GM19043 (cell line): ENCODE data around the gene SIVA1.

Experiments
- ATAC-seq: cut with Tn5 transposase; IDR thresholded peaks from one replicate; pipeline ENCODE4 v1.9.1; 2021; ENCODE audit warnings: low read depth; ENCODE audit not compliant: unreplicated experiment

Gene SIVA1

GRCh38 chr14:104769324-104770071, 16.6 kb downstream of the SIVA1 start:
- ATAC-seq, result no peak

GRCh38 chr14:104770072-104770579, 17.2 kb downstream of the SIVA1 start:
- ATAC-seq, result no peak

DNA sequence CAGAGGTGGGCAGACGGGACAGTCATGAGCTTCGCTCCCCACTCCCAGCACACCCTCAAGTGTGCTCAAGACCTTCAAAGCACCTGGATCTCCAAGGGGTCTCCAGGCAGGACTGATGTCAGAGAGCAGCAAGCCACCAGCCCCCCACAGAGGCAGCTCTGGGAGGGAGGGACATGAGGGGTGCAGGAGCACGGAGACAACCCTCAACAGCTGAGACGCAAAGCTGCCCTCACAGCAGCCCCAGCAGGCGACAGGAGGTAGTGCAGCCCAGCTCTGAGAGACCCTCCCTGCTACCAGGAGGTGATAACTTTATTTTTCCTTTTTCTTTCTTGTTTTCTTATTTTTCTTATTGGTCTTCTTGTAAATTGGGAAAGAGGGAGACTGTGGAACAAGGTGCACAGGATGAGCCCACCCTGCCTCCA, 17.9 kb downstream of the SIVA1 start:
- ATAC-seq, result no peak

GRCh38 chr14:104771374-104771773, 18.4 kb downstream of the SIVA1 start:
- no peak for ATAC-seq

- ATAC-seq, result no peak
Measured at GRCh38 chr14:104771918-104772706, 19.2 kb downstream of the SIVA1 start.

GRCh38 chr14:104772707-104773504, 20.0 kb downstream of the SIVA1 start:
- no peak for ATAC-seq

GRCh38 chr14:104773505-104774452, 20.8 kb downstream of the SIVA1 start:
- no peak for ATAC-seq

DNA sequence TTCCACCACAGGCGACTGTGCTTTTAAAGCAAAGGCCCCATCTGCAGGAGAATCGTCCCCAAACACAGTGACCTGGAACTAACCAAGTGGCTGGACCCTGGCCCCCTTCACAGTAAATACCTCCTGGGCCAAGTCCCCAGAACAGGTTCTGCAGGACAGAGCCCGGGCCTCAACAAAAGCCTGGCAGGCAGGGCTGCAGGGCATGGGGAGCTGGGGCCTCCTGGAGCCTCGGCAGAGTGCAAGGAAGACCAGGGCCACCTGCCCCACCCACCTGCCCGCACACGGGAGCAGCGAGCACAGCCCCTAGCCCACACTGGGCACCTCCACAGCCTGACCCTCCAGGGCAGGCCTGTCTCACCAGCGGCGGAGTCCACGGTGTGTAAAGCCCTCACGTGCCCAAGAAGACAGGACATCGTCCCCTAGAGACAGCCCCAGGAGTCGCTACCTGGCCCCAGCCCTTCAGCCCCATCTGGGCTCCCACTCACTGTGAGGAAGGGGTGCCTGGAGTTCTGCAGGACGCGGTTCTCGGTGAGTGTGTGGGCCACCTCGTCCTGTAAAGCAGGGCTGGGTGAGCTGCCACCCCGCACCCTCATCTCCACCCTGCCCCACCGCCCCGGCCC, 21.6 kb downstream of the SIVA1 start:
- no peak for ATAC-seq

- no peak for ATAC-seq
Measured at GRCh38 chr14:104775073-104775489, 22.1 kb downstream of the SIVA1 start.

DNA sequence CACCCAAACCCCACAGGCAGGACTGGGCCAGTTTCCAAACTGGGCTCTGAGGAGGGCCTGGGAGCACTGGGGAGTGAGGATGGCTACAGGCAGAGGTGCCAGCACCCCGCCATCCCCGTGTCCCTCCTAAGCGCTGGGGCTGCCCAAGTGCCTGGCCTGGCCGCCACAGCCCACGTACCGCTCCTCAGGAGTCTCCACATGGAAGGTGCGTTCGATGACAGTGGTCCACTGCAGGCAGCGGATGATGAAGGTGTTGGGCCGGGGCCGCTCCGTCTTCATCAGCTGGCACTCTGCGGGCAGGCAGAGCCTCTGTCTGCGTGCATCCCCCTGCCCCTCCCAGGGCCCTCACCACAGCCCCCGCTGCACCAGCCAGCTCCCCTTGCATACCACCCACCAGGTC, 23.5 kb downstream of the SIVA1 start:
- ATAC-seq, result no peak

DNA sequence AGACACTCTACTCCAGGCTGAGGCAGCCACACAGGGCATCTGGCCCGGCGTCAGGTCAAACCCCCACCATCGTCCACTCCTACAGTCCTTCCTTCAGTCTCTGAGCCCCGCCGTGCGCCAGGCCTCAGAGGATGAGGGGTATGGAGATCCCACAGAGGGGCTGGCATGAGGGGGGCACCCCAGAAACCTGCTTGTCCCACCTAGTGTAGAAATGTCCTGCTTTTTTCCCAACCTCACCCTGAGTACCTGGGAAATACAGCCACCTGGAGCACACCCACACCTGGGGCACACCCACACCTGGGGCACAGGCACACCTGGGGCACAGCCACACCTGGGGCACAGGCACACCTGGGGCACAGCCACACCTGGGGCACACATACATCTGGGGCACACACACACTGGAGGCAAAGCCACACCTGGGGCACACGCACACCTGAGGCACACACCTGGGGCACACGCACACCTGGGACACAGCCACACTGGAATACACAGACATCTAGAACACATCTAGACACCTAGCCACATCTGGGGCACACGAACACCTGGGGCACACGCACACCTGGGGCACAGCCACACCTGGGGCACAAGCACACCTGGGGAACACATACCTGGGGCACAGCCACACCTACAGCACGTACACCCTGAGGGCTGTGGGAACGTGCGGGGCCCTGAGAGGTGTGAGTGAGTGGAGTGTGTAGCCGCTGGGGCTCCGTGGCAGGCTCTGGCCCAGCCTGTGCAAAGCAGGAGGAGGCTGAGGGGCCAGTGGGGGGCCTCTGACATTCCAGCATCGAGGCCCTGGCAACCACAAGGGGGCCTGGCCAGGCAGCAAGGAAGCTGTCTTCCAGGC, 24.2 kb downstream of the SIVA1 start:
- no peak for ATAC-seq

DNA sequence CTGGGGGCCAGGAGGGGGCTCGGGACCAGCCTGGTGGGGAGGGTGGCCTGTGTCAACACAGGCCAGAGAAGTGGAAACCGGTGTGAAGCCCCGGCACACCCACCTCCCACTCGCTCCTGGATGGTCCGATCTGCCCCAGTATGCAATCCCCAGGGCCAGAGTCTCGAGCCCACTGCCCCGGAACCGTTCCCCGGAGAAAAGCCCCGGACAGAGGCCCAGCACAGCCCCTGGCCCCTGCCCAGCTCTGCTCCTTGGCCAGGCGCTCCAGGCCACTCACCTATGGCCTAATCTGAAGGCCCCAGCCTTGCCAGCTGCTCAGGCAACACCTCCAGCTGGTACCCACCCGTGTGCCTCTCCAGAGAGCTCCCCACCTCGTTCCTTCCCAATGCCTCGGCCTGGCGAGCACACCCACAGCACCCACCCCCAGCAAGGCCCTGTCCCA, 24.9 kb downstream of the SIVA1 start:
- no peak for ATAC-seq

- no peak for ATAC-seq
Measured at GRCh38 chr14:104778694-104779331, 25.9 kb downstream of the SIVA1 start.

DNA sequence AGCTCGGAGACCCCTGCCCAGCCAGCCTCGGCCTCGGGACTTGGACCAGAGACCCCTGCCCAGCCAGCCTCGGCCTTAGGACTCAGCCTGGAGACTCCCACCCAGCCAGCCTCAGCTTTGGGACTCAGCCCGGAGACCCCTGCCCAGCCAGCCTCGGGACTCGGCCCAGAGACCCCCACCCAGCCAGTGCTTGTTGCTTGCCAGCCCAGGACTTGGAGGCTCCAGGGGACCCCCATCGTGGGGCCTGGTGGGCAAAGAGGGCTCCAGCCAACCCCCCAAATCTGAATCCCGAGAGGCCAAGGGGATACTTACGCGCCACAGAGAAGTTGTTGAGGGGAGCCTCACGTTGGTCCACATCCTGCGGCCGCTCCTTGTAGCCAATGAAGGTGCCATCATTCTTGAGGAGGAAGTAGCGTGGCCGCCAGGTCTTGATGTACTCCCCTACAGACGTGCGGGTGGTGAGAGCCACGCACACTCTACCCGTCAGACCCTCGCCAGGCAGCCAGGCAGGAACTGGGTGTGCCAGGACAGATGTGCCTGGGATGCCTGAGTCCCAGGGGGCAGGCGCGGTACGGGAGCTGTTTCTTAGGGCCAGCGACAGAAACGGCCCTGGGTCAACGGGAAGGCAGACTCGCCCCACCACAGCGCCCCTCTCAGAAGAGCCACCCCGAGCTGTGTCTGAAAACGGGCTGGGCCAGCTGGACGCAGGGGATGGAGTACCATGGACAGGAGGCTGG, 27.0 kb downstream of the SIVA1 start:
- no peak for ATAC-seq

GRCh38 chr14:104780513-104781030, 27.6 kb downstream of the SIVA1 start:
- ATAC-seq, result no peak

GRCh38 chr14:104781271-104782077, 28.5 kb downstream of the SIVA1 start:
- ATAC-seq, result no peak
